GM10248 (cell line): ENCODE results near the gene PECR.
"Not testable (repeated sequence)": the region's sequence is repeated elsewhere in the genome, so short reads cannot be mapped to it uniquely, and the experiment has no call there.

Experiments
- CTCF ChIA-PET: fragments of 300-600 bp; sonication (Branson Sonifier 250); formaldehyde crosslinking; extraction: SDS; loops from one replicate; lab custom pipeline; 2021; ENCODE audit warnings: antibody characterized with exemption; lab: Yijun Ruan, JAX
- POLR2A ChIA-PET: fragments of 350-650 bp; sonication (Branson Sonifier 250); formaldehyde crosslinking; extraction: SDS; loops from one replicate; lab custom pipeline; 2020; ENCODE audit warnings: antibody characterized with exemption; lab: Yijun Ruan, JAX
- DNase-seq: peaks from one replicate; pipeline ENCODE4 v3.0.0; 2012; ENCODE audit errors: extremely low spot score
- CTCF ChIP-seq: IDR thresholded peaks from 2 replicates; pipeline ENCODE4 v1.5.1; 2012; ENCODE audit warnings: mild to moderate bottlenecking, low read depth; ENCODE audit errors: extremely low read depth, missing control alignments, control extremely low read depth

PECR gene

GRCh38 chr2:216001216-216002100, 80.2 kb downstream of the PECR start:
- ChIA-PET POLR2A (no interaction called here), CTCF (interaction anchor here (0.8 to 3.3 kb wide), 10 partner anchors 9 to 33 kb away, joined by 3 to 16 read pairs (median 8); no protein-coding TSS in a partner anchor)
- peak; percentile 43 for DNase-seq
- TF ChIP-seq CTCF = no peak

- no peak for TF ChIP-seq CTCF
- CTCF ChIA-PET = interaction anchor here (1.1 to 2.1 kb wide), 4 partner anchors 7 to 25 kb away, joined by 3 to 8 read pairs (median 4); partner anchors contain the start of gene MREG
- no peak for DNase-seq
- POLR2A ChIA-PET = no interaction called here
These were observed 83.0 kb downstream of the PECR start for GRCh38 chr2:215998636-215999035.

- no peak for TF ChIP-seq CTCF
- no peak for DNase-seq
- POLR2A ChIA-PET = no interaction called here
- CTCF ChIA-PET = interaction anchor here (1.0 to 2.1 kb wide), 6 partner anchors 9 to 29 kb away, joined by 3 to 8 read pairs (median 4); no protein-coding TSS in a partner anchor
These were observed 84.4 kb downstream of the PECR start for GRCh38 chr2:215997219-215997618.

- ChIA-PET CTCF (no interaction called here), POLR2A (no interaction called here)
- DNase-seq = no peak
- no peak for TF ChIP-seq CTCF
These were observed 86.7 kb downstream of the PECR start for GRCh38 chr2:215994911-215995310.

GRCh38 chr2:215988556-215989207, 92.9 kb downstream of the PECR start:
- CTCF ChIA-PET = interaction anchor here (1.1 to 1.6 kb wide), 2 partner anchors 8 to 25 kb away, joined by 3 read pairs; no protein-coding TSS in a partner anchor
- DNase-seq, POLR2A ChIA-PET: not testable (repeated sequence)
